GM12891 (cell line): Measurements from ENCODE around the gene PIK3AP1.
"Not testable (repeated sequence)": the region's sequence is repeated elsewhere in the genome, so short reads cannot be mapped to it uniquely, and the experiment has no call there.

Source experiments
- DNase-seq: peaks from one replicate; pipeline ENCODE4 v3.0.0; 2011; ENCODE audit warnings: low spot score; ENCODE audit not compliant: insufficient read length
- FAIRE-seq: peaks from 2 replicates; lab custom pipeline; 2011; peaks lifted over from hg19 to GRCh38; lab: Jason Lieb, UNC
- PAX5 ChIP-seq: IDR thresholded peaks from 2 replicates; pipeline ENCODE4 v1.6.1; 2011; ENCODE audit warnings: low read length, moderate library complexity, mild to moderate bottlenecking; ENCODE audit not compliant: insufficient read depth, severe bottlenecking
- POLR2A ChIP-seq: IDR thresholded peaks from 2 replicates; pipeline ENCODE4 v1.6.1; 2011; ENCODE audit warnings: low read depth, low read length, control low read depth
- POLR2AphosphoS5 ChIP-seq: IDR thresholded peaks from 2 replicates; pipeline ENCODE4 v1.6.1; 2011; ENCODE audit warnings: low read depth, low read length, control low read depth
- POU2F2 ChIP-seq: IDR thresholded peaks from 2 replicates; pipeline ENCODE4 v1.6.1; 2011; ENCODE audit warnings: low read depth, mild to moderate bottlenecking, control low read depth, low read length, moderate library complexity
- SPI1 ChIP-seq: IDR thresholded peaks from 2 replicates; pipeline ENCODE4 v1.6.1; 2011; ENCODE audit warnings: low read depth, low read length, control low read depth
- TAF1 ChIP-seq: IDR thresholded peaks from 2 replicates; pipeline ENCODE4 v1.6.1; 2011; ENCODE audit warnings: low read depth, low read length, control low read depth

Gene PIK3AP1

DNA sequence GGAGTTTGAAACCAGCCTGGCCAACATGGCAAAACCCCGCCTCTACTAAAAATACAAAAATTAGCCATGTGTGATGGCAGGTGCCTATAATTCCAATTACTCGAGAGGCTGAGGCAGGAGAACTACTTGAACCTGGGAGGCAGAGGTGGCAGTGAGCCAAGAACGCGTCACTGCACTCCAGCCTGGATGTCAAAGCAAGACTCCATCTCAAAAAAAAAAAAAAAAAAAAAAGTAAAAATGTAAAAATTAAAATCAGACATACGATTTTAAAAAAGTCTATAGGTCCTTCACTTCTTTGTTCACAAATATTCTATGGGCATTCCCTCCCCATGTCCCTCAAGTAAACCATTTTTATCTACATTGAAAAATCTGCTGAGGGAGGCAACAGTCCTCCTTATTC, 171.7 kb downstream of the PIK3AP1 start:
- FAIRE-seq (no peak), DNase-seq (no peak)
- TF ChIP-seq POU2F2: no peak
- TF ChIP-seq POLR2AphosphoS5: no peak
- TF ChIP-seq POLR2A: no peak
- no peak for TF ChIP-seq TAF1
- TF ChIP-seq PAX5: no peak
- TF ChIP-seq SPI1: no peak

DNA sequence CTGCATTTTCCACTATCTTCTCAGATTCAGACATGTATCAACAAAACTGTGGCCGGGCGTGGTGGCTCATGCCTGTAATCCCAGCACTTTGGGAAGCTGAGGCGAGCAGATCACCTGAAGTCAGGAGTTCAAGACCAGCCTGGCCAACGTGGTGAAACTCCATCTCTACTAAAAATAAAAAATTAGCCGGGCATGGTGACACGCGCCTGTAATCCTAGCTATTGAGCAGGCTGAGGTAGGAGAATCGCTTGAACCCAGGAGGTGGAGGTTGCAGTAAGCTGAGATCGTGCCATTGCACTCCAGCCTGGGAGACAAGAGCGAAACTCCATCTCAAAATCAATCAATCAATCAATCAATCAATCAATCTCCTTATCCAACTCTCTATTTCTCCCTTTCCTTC, 174.8 kb downstream of the PIK3AP1 start:
- not testable (repeated sequence) for FAIRE-seq, DNase-seq
